NAMALWA (cell line): ENCODE measurements around the gene LENG8.
"Not testable (repeated sequence)": the region's sequence is repeated elsewhere in the genome, so short reads cannot be mapped to it uniquely, and the experiment has no call there.

Experiments
- DNase-seq: peaks from one replicate; pipeline ENCODE4 v3.0.0-alpha.2; 2015; ENCODE audit warnings: low spot score

LENG8 gene

GRCh38 chr19:54484451-54484850 lies 35.5 kb downstream of the LENG8 start:
- no peak for DNase-seq

GRCh38 chr19:54485851-54486250 lies 36.9 kb downstream of the LENG8 start:
- no peak for DNase-seq

- no peak for DNase-seq
Measured at GRCh38 chr19:54489341-54489740, 40.3 kb downstream of the LENG8 start.

GRCh38 chr19:54489766-54490165 lies 40.8 kb downstream of the LENG8 start:
- no peak for DNase-seq

GRCh38 chr19:54492568-54492967 lies 43.6 kb downstream of the LENG8 start:
- DNase-seq: no peak

GRCh38 chr19:54493056-54493455 lies 44.1 kb downstream of the LENG8 start:
- not testable (repeated sequence) for DNase-seq

- no peak for DNase-seq
Measured at GRCh38 chr19:54493967-54494585, 45.1 kb downstream of the LENG8 start.

GRCh38 chr19:54495284-54495683 lies 46.3 kb downstream of the LENG8 start:
- DNase-seq: not testable (repeated sequence)

- DNase-seq: not testable (repeated sequence)
Measured at GRCh38 chr19:54497747-54498450, 48.9 kb downstream of the LENG8 start.

GRCh38 chr19:54498451-54498772 lies 49.4 kb downstream of the LENG8 start:
- not testable (repeated sequence) for DNase-seq

GRCh38 chr19:54502518-54503048 lies 53.6 kb downstream of the LENG8 start, which contains the start of gene LAIR2:
Gene LAIR2 (plus strand): TSS chr19:54502831. CDS start chr19:54502919, 88 bp downstream.
- DNase-seq: no peak

GRCh38 chr19:54505542-54505941 lies 56.5 kb downstream of the LENG8 start:
- not testable (repeated sequence) for DNase-seq

- DNase-seq: no peak
Measured at GRCh38 chr19:54506079-54506478, 57.1 kb downstream of the LENG8 start.

- not testable (repeated sequence) for DNase-seq
Measured at GRCh38 chr19:54507038-54507717, 58.2 kb downstream of the LENG8 start.

- no peak for DNase-seq
Measured at GRCh38 chr19:54507824-54508223, 58.8 kb downstream of the LENG8 start.

- DNase-seq: not testable (repeated sequence)
Measured at GRCh38 chr19:54508487-54508886, 59.5 kb downstream of the LENG8 start.

GRCh38 chr19:54509200-54509940 lies 60.4 kb downstream of the LENG8 start:
- not testable (repeated sequence) for DNase-seq
